H1 (cell line): Measurements from ENCODE around the gene ACOT7. TPM values are rescaled to one million over a fixed set of nuclear protein-coding genes. Genes with fewer than 3 reads are reported as not detected.

Experiments
- CEBPB ChIP-seq: IDR thresholded peaks from 2 replicates; pipeline ENCODE4 v1.6.1; 2012; ENCODE audit warnings: low read depth, low read length
- CHD2 ChIP-seq: IDR thresholded peaks from 2 replicates; pipeline ENCODE4 v1.6.1; 2012; ENCODE audit warnings: low read length, improper control_type of control experiment
- CHD7 ChIP-seq: fragments of 300-600 bp; sonication (generic); IDR thresholded peaks from 2 replicates; pipeline ENCODE4 v1.7.1; 2012; ENCODE audit warnings: low read length, moderate library complexity, mild to moderate bottlenecking, inconsistent platforms; ENCODE audit not compliant: insufficient replicate concordance
- CREB1 ChIP-seq: IDR thresholded peaks from 2 replicates; pipeline ENCODE4 v1.6.1; 2012; ENCODE audit warnings: inconsistent platforms
- EZH2 ChIP-seq: fragments of 200-600 bp; sonication (generic); IDR thresholded peaks from 2 replicates; pipeline ENCODE4 v1.7.1; 2012; ENCODE audit warnings: low read depth, mild to moderate bottlenecking, moderate library complexity, low read length, inconsistent platforms; ENCODE audit not compliant: severe bottlenecking
- JUND ChIP-seq: IDR thresholded peaks from 2 replicates; pipeline ENCODE4 v1.6.1; 2011; ENCODE audit warnings: mild to moderate bottlenecking, improper control_type of control experiment, low read length
- MAFK ChIP-seq: IDR thresholded peaks from 2 replicates; pipeline ENCODE4 v1.6.1; 2012; ENCODE audit warnings: low read depth, mild to moderate bottlenecking, improper control_type of control experiment, low read length
- SAP30 ChIP-seq: fragments of 300-600 bp; sonication (generic); IDR thresholded peaks from 2 replicates; pipeline ENCODE4 v1.7.1; 2012; ENCODE audit warnings: low read length, moderate library complexity, mild to moderate bottlenecking, inconsistent platforms; ENCODE audit not compliant: insufficient read depth, insufficient replicate concordance
- SIRT6 ChIP-seq: IDR thresholded peaks from one replicate; pipeline ENCODE4 v1.7.1; 2012; ENCODE audit warnings: low read length, inconsistent platforms
- SRF ChIP-seq: IDR thresholded peaks from 2 replicates; pipeline ENCODE4 v1.6.1; 2011; ENCODE audit warnings: mild to moderate bottlenecking, low read depth, low read length, moderate library complexity
- TAF7 ChIP-seq: optimal IDR thresholded peaks from 2 replicates; pipeline ENCODE3; 2011; ENCODE audit warnings: low read depth, mild to moderate bottlenecking, inconsistent platforms, low read length, moderate library complexity, borderline replicate concordance
- polyA plus RNA-seq, 7 experiments: library from polyadenylated mRNA; depleted of rRNA in 3 of 7; stranded (reverse) in 5 of 7; unstranded in 2 of 7; fragments of >200 nt in 5 of 7; fragments of 200-250 nt in 2 of 7; gene quantifications; 1 replicate in 5 of 7; 2 replicates in 1 of 7; 4 replicates in 1 of 7; pipeline versions ENCODE4 v1.2.1 to v1.2.3, GENCODE V29; 2011 to 2013; ENCODE audit warnings: missing spikeins in 2 of 7, mixed read lengths in 2 of 7
- total RNA-seq: library from RNA; stranded (reverse); fragmentation: NEBNext Ultra II Directional; extraction: Animal tissue kit (Norgen Biotek cat#: 25700); gene quantifications from 2 replicates; pipeline ENCODE4 v1.2.1, GENCODE V29; 2021

ACOT7 gene
- total and polyA plus RNA-seq, 2 of the 8 experiments (the other 6 are each of a cell fraction or from before 2014, with no cell fraction given): 151 to 214 TPM

GRCh38 chr1:6253380-6253779, 140.2 kb downstream of the ACOT7 start (continued):
- TF ChIP-seq CHD7: no peak
- no peak for TF ChIP-seq TAF7
- no peak for TF ChIP-seq EZH2
- TF ChIP-seq SIRT6: no peak
- no peak for TF ChIP-seq JUND
- TF ChIP-seq SAP30: no peak
- no peak for TF ChIP-seq MAFK
- TF ChIP-seq CHD2: no peak
- TF ChIP-seq CEBPB: no peak
- no peak for TF ChIP-seq CREB1
- TF ChIP-seq SRF: no peak
